ENCODE results near the gene PANX2. TPM values are rescaled to one million over a fixed set of nuclear protein-coding genes. Genes with fewer than 3 reads are reported as not detected.
A peak's percentile ranks its signal among the peaks of the same experiment; 100 is the strongest.
"Not testable (repeated sequence)": the region's sequence is repeated elsewhere in the genome, so short reads cannot be mapped to it uniquely, and the experiment has no call there.

Gene PANX2
- total and polyA plus RNA-seq, 4 donors: 0.62 to 1.4 (median 1.1) TPM

DNA sequence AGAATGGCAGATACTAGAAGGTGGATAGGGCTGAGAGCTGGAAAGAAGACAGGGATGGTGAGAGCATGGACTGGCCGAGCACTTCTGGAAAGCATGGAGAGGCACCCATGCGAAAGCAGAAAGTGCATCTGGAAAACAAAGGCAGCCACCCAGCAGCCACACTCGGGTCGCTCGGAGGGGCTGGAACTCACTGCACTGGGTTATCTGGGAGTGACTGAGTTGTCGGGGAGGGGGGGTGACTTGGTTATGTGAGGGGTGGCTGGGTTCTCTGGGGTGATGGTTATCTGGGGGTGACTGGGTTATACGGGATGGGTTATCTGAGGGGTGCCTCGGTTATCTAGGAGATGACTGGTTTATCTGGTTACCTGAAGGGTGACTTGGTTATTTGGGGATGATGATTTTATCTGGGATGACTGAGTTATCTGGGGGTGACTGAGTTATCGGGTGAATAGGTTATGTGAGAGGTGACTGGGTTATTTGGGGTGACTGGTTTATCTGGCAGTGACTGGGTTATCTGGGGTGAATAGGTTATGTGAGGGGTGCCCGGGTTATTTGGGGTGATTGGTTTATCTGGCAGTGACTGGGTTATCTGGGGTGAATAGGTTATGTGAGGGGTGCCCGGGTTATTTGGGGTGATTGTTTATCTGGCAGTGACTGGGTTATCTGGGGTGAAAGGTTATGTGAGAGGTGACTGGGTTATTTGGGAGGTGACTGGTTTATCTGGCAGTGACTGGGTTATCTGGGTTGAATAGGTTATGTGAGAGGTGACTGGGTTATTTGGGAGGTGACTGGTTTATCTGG is 2.6 kb upstream of the PANX2 start:
- no peaks in the 10 kb centered on the region for H3K36me3 ChIP-seq (ENCODE audit: control insufficient read depth in 1 of 2, insufficient read depth in 2 of 2, low read length in 1 of 2)
- no peaks in the 10 kb centered on the region for H3K27me3 ChIP-seq (ENCODE audit: control insufficient read depth in 1 of 2, insufficient read depth in 2 of 2, low read length in 1 of 2)
- intact Hi-C loops (cut with DNase I): no loop called here
- 72 to 85% methylated on average over 11 of the region's 11 CpGs for WGBS, 2 donors
- H3K9me3 ChIP-seq (ENCODE audit: control insufficient read depth, low read length): no peaks in the 10 kb centered on the region
- DNase-seq (peak in 1 of 2 donors; percentile 40), ATAC-seq (ENCODE audit: low FRiP score) (no peak)
- no peak overlapping the region for H3K4me3 ChIP-seq (ENCODE audit: low read length in 2 of 2)
- H3K4me1 ChIP-seq (ENCODE audit: control insufficient read depth in 1 of 2, insufficient read depth in 2 of 2, low read length in 2 of 2): no peaks in the 10 kb centered on the region
- H3K27ac ChIP-seq (ENCODE audit: low read depth in 1 of 2, low read length in 2 of 2): no peak overlapping the region

DNA sequence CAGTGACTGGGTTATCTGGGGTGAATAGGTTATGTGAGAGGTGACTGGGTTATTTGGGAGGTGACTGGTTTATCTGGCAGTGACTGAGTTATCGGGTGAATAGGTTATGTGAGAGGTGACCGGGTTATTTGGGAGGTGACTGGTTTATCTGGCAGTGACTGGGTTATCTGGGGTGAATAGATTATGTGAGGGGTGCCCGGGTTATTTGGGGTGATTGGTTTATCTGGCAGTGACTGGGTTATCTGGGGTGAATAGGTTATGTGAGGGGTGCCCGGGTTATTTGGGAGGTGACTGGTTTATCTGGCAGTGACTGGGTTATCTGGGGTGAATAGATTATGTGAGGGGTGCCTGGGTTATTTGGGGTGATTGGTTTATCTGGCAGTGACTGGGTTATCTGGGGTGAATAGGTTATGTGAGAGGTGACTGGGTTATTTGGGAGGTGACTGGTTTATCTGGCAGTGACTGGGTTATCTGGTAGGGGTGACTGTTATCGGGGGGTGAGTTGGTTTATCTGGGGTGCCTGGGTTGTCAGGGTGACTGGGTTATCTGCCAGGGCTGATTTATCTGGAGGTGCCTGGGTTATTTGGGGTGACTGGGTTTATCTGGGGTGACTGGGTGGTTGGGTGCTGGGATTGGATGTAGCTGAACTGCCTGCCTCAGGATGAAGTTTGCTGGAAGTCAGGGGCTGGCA is 1.9 kb upstream of the PANX2 start:
- H3K9me3 ChIP-seq (ENCODE audit: control insufficient read depth, low read length); intact Hi-C loops (cut with DNase I); H3K4me1 ChIP-seq (ENCODE audit: control insufficient read depth in 1 of 2, insufficient read depth in 2 of 2, low read length in 2 of 2); H3K27ac ChIP-seq (ENCODE audit: low read depth in 1 of 2, low read length in 2 of 2); H3K36me3 ChIP-seq (ENCODE audit: control insufficient read depth in 1 of 2, insufficient read depth in 2 of 2, low read length in 1 of 2); DNase-seq; ATAC-seq (ENCODE audit: low FRiP score); H3K27me3 ChIP-seq (ENCODE audit: control insufficient read depth in 1 of 2, insufficient read depth in 2 of 2, low read length in 1 of 2); H3K4me3 ChIP-seq (ENCODE audit: low read length in 2 of 2): not testable (repeated sequence)
- 92% methylated on average over 5 of the region's 5 CpGs for WGBS, 2 donors

DNA sequence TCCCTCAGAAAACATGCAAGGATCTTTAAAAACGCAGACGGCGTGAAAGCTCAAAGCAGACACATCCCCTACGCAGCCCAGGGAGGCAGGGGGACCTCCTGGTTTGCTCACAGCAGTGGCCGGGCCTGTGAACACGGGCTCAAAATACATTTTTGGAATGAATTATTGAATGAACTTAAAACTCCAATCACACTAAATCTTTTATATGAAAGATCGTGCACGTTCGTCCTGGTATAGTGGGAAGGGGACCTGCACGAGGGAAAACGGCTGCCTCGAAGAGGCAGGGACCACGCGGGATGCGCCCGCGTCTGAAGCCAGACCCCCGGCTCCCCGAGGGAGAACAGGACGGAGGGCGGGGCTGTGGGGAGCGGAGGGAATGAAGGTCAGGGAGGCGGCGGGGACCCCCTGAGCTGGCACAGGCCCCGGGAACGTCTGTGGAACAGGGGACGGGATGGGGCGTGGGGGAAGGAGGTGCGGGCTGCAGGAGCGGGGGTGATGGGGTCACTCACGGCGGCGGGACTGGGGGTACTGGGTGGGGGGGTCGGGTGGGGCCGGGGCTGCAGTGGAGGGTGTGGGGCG is 1.3 kb upstream of the PANX2 start:
- 11 to 14% methylated on average over 29 to 36 of the region's 36 CpGs for WGBS, 2 donors
- peak in 1 of 2 donors; percentile 46 for DNase-seq

DNA sequence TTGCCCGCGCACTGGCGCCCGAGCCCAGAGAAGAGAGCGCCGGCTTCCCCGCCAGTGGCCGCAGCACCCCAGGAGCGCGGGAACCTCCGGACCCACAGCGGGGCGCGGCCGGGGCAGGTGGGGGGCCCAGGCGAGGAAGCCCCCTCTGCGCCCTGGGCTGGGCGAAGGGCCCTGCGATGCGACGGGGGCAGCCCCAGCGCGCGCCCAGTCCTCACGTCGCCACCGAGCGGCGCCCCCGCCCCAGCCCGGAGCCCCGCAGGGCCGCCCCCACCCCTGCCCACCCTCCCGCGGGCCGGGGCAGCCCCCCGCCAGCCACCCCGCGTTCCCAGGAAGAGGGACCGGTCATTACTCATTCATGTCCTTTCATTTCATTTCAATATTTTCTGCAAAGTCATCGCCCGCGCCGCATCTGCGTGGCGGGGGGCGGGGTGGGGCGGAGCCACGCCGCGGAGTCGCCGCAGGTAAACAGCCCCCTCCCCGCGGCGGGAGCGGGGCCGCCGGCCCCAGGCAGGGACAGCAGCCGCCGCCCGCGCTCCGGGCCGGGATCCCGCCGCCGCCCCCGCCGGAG is 673 bp upstream of the PANX2 start:
- Histone ChIP-seq H3K4me1 (ENCODE audit: control insufficient read depth in 1 of 2, insufficient read depth in 2 of 2, low read length in 2 of 2) (no peaks in the 10 kb centered on the region), H3K4me3 (ENCODE audit: low read length in 2 of 2) (peak overlapping the region; percentile 57 to 59), H3K27me3 (ENCODE audit: control insufficient read depth in 1 of 2, insufficient read depth in 2 of 2, low read length in 1 of 2) (no peaks in the 10 kb centered on the region), H3K36me3 (ENCODE audit: control insufficient read depth in 1 of 2, insufficient read depth in 2 of 2, low read length in 1 of 2) (no peaks in the 10 kb centered on the region), H3K27ac (ENCODE audit: low read depth in 1 of 2, low read length in 2 of 2) (no peak overlapping the region), H3K9me3 (ENCODE audit: control insufficient read depth, low read length) (no peaks in the 10 kb centered on the region)
- ATAC-seq (ENCODE audit: low FRiP score) (peak; percentile 8), DNase-seq (peak in 1 of 2 donors; percentile 52)
- WGBS, 2 donors: 0 to 1% methylated on average over 19 to 70 of the region's 70 CpGs
- intact Hi-C loops (cut with DNase I): no loop called here

More for the DNA sequence above, 1.3 kb upstream of the PANX2 start:
- Histone ChIP-seq H3K9me3 (ENCODE audit: control insufficient read depth, low read length) (no peaks in the 10 kb centered on the region), H3K4me3 (ENCODE audit: low read length in 2 of 2) (peak overlapping the region in 1 of 2 donors; percentile 59), H3K27me3 (ENCODE audit: control insufficient read depth in 1 of 2, insufficient read depth in 2 of 2, low read length in 1 of 2) (no peaks in the 10 kb centered on the region), H3K4me1 (ENCODE audit: control insufficient read depth in 1 of 2, insufficient read depth in 2 of 2, low read length in 2 of 2) (no peaks in the 10 kb centered on the region), H3K36me3 (ENCODE audit: control insufficient read depth in 1 of 2, insufficient read depth in 2 of 2, low read length in 1 of 2) (no peaks in the 10 kb centered on the region), H3K27ac (ENCODE audit: low read depth in 1 of 2, low read length in 2 of 2) (no peak overlapping the region)
- intact Hi-C loops (cut with DNase I): no loop called here
- no peak for ATAC-seq (ENCODE audit: low FRiP score)

DNA sequence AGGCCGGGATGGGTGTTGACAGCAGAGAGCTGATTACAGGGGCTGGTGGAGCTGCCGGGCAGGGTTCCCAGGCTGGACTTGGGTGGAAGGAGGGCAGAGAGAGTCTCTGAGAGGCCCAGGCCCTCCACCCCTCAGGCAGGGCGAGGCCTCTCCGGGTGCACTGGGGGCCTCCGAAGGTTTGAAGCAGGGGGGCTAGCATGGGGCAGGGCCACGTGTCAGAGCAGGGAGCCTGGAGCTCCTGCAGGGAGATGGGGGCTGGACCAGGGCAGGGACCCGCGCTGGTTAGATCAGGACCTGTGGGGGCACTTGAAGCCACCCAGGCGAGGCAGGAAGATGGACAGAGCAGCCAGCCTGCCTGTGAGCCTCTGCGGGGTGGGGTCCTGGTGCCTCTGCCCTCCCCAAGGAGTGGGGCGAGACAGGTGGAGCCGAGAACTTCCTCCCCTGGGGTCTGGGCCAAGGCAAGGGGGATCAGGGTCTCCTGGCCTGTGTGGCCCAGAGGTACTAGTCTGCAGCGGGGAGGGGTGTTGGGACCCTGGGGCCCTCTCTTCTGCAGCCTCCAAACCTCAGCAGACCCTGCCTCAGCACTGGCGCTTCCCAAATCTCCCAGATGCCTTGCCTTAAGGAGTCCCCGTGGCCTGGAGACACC is 911 bp downstream of the PANX2 start:
- DNase-seq (peak in 1 of 2 donors; percentile 49), ATAC-seq (ENCODE audit: low FRiP score) (peak; percentile 17)
- no peaks in the 10 kb centered on the region for H3K4me1 ChIP-seq (ENCODE audit: control insufficient read depth in 1 of 2, insufficient read depth in 2 of 2, low read length in 2 of 2)
- H3K9me3 ChIP-seq (ENCODE audit: control insufficient read depth, low read length): no peaks in the 10 kb centered on the region
- H3K27ac ChIP-seq (ENCODE audit: low read depth in 1 of 2, low read length in 2 of 2): no peak overlapping the region
- no peaks in the 10 kb centered on the region for H3K27me3 ChIP-seq (ENCODE audit: control insufficient read depth in 1 of 2, insufficient read depth in 2 of 2, low read length in 1 of 2)
- 69 to 73% methylated on average over 15 of the region's 15 CpGs for WGBS, 2 donors
- no peak overlapping the region for H3K4me3 ChIP-seq (ENCODE audit: low read length in 2 of 2)
- intact Hi-C loops (cut with DNase I): no loop called here
- H3K36me3 ChIP-seq (ENCODE audit: control insufficient read depth in 1 of 2, insufficient read depth in 2 of 2, low read length in 1 of 2): no peaks in the 10 kb centered on the region

DNA sequence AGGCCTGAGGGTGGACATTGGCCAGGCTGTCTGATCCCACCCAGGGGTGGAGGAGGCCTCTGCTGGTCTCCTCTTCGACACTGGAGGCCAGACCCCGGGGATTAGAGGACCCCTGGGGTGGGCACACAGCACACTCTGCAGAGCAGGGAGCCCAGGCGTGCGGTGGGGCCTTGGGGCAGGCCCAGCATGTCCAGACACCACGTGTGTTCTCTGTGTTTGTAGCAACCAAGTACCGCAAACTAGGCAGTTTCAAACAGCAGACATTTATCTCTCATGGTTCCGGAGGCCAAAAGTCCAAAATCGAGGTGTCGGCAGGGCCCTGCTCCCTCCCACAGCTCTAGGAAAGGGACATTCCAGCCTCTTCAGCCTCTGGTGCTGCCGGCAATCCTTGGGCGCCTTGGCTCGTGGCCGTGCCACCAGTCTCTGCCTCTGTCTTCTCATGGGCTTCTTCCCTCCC is 1.5 kb downstream of the PANX2 start:
- ATAC-seq (ENCODE audit: low FRiP score) (no peak), DNase-seq (peak in 1 of 2 donors; percentile 46)
- Histone ChIP-seq H3K27ac (ENCODE audit: low read depth in 1 of 2, low read length in 2 of 2) (no peak overlapping the region), H3K27me3 (ENCODE audit: control insufficient read depth in 1 of 2, insufficient read depth in 2 of 2, low read length in 1 of 2) (no peaks in the 10 kb centered on the region), H3K4me1 (ENCODE audit: control insufficient read depth in 1 of 2, insufficient read depth in 2 of 2, low read length in 2 of 2) (no peaks in the 10 kb centered on the region), H3K36me3 (ENCODE audit: control insufficient read depth in 1 of 2, insufficient read depth in 2 of 2, low read length in 1 of 2) (no peaks in the 10 kb centered on the region), H3K4me3 (ENCODE audit: low read length in 2 of 2) (no peak overlapping the region), H3K9me3 (ENCODE audit: control insufficient read depth, low read length) (no peaks in the 10 kb centered on the region)
- 72 to 83% methylated on average over 13 of the region's 13 CpGs for WGBS, 2 donors
- intact Hi-C loops (cut with DNase I): no loop called here

DNA sequence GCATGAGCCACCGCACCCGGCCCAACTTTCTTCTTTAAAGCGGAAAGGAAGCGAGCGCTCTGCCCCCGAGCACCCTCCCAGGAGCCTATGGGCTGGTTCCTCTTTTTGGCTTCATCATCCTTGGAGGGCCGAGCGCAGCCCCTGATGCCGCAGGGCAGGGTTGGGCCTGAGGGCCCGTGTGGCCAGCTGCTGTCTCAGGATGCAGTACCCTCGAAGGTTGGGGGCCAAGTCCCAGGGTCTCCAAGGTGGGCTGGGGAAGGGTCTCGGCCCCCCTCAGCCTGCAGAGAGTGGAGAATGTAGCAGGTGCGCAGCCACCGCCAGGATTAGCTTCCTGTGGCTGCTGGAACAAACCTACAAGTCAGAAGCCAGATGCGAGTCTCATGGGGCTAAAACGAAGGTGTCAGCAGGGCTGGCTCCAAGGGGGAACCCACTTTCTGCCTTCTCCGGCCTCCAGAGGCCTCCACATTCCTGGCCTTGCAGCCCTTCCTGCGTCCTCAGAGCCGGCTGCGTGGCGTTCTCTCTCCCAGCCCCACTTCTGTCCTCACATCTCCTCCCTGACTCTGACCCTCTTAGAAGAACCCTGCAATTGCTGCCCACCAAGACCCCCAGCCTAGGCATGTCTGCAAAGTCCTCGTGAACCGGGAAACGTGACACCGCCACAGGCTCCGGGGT is 2.9 kb downstream of the PANX2 start:
- 90 to 92% methylated on average over 26 of the region's 26 CpGs for WGBS, 2 donors
- no peaks in the 10 kb centered on the region for H3K9me3 ChIP-seq (ENCODE audit: control insufficient read depth, low read length)
- intact Hi-C loops (cut with DNase I): no loop called here
- no peaks in the 10 kb centered on the region for H3K4me1 ChIP-seq (ENCODE audit: control insufficient read depth in 1 of 2, insufficient read depth in 2 of 2, low read length in 2 of 2)
- H3K4me3 ChIP-seq (ENCODE audit: low read length in 2 of 2): no peak overlapping the region
- DNase-seq (peak in 1 of 2 donors; percentile 61), ATAC-seq (ENCODE audit: low FRiP score) (no peak)
- H3K36me3 ChIP-seq (ENCODE audit: control insufficient read depth in 1 of 2, insufficient read depth in 2 of 2, low read length in 1 of 2): no peaks in the 10 kb centered on the region
- no peak overlapping the region for H3K27ac ChIP-seq (ENCODE audit: low read depth in 1 of 2, low read length in 2 of 2)
- no peaks in the 10 kb centered on the region for H3K27me3 ChIP-seq (ENCODE audit: control insufficient read depth in 1 of 2, insufficient read depth in 2 of 2, low read length in 1 of 2)

DNA sequence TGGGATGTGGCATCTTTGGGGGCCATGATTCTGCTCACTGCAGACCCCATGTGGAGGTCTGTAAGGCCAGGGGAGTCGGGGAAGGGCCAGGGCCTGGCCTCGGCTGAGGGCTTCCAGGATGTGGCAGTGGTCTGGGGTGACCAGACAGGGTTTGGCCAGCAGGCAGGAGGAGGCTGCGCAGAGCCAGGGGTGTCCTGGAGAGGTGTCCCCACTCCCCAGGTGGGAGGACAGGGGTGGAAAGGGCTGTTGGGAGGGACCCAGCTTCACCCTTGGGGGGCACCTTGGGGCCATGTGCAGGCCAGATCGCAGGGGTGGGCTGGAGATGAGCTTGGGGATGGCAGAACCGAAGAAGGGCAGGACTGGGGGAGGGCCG is 3.4 kb downstream of the PANX2 start:
- DNase-seq: peak in 1 of 2 donors; percentile 41
- ATAC-seq (ENCODE audit: low FRiP score): no peak
- no peaks in the 10 kb centered on the region for H3K9me3 ChIP-seq (ENCODE audit: control insufficient read depth, low read length)
- H3K27me3 ChIP-seq (ENCODE audit: control insufficient read depth in 1 of 2, insufficient read depth in 2 of 2, low read length in 1 of 2): no peaks in the 10 kb centered on the region
- H3K4me1 ChIP-seq (ENCODE audit: control insufficient read depth in 1 of 2, insufficient read depth in 2 of 2, low read length in 2 of 2): no peaks in the 10 kb centered on the region
- no peaks in the 10 kb centered on the region for H3K36me3 ChIP-seq (ENCODE audit: control insufficient read depth in 1 of 2, insufficient read depth in 2 of 2, low read length in 1 of 2)
- WGBS, 2 donors: 85% methylated on average over 6 of the region's 6 CpGs
- intact Hi-C loops (cut with DNase I): no loop called here
- no peak overlapping the region for H3K27ac ChIP-seq (ENCODE audit: low read depth in 1 of 2, low read length in 2 of 2)
- no peak overlapping the region for H3K4me3 ChIP-seq (ENCODE audit: low read length in 2 of 2)

All from aorta (tissue), 5 donors.